Measurements from ENCODE around the gene TTC9B.

The TTC9B gene

DNA sequence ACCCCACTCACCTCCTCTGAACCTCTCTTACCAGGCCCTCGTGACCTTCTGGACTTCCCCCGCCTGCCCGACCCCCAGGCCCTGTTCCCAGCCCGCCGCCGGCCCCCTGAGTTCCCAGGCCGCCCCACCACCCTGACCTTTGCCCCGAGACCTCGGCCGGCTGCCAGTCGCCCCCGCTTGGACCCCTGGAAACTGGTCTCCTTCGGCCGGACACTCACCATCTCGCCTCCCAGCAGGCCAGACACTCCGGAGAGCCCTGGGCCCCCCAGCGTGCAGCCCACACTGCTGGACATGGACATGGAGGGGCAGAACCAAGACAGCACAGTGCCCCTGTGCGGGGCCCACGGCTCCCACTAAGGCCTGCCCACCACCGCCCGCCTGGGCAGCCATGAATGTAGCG, 3.2 kb downstream of the TTC9B start:
- Histone ChIP-seq H3K18ac (ENCODE audit: low read length) (no peak overlapping the region), H2BK120ac (ENCODE audit: insufficient read depth, low read length, poor library complexity) (no peak overlapping the region), H4K8ac (ENCODE audit: low read depth, low read length) (no peak overlapping the region), H3K36me3 (ENCODE audit: control insufficient read depth in 1 of 2, insufficient read depth in 2 of 2, low read length in 2 of 2) (no peaks in the 10 kb centered on the region), H3K79me2 (ENCODE audit: control insufficient read depth, insufficient read depth, low read length, poor library complexity) (no peaks in the 10 kb centered on the region), H3K4me1 (ENCODE audit: control insufficient read depth in 1 of 2, insufficient read depth in 2 of 2, low read length in 2 of 2) (peaks cover 2 to 3% of the 10 kb centered on the region in 2 experiments), H3K9ac (ENCODE audit: low read length) (no peak overlapping the region), H2BK5ac (ENCODE audit: low read depth, low read length, poor library complexity) (no peak overlapping the region), H3K27ac (ENCODE audit: low read depth, low read length) (no peak overlapping the region), H3K27me3 (ENCODE audit: insufficient read depth, low read length) (peaks cover 23% of the 10 kb centered on the region), H3K23ac (ENCODE audit: low read length) (no peak overlapping the region), H3K14ac (ENCODE audit: low read length) (no peak overlapping the region), H3K9me3 (ENCODE audit: insufficient read depth, low read depth, low read length) (peaks cover 1% of the 10 kb centered on the region), H2AFZ (ENCODE audit: insufficient read depth, low read length, poor library complexity) (no peak overlapping the region), H2BK12ac (ENCODE audit: low read length) (no peak overlapping the region), H2AK5ac (ENCODE audit: low read length) (no peak overlapping the region), H3K4ac (ENCODE audit: low read depth, low read length) (no peak overlapping the region), H3K79me1 (ENCODE audit: low read length) (no peaks in the 10 kb centered on the region), H3K4me2 (ENCODE audit: low read length) (no peak overlapping the region), H4K12ac (ENCODE audit: low read depth, low read length) (no peak overlapping the region), H3K4me3 (ENCODE audit: low read depth, low read length) (no peak overlapping the region), H4K91ac (ENCODE audit: low read depth, low read length) (no peak overlapping the region)
- no peak for DNase-seq
- no CpG with 5 or more reads among the region's 22 CpGs for WGBS (ENCODE audit: extremely low coverage, insufficient coverage, insufficient read length)

DNA sequence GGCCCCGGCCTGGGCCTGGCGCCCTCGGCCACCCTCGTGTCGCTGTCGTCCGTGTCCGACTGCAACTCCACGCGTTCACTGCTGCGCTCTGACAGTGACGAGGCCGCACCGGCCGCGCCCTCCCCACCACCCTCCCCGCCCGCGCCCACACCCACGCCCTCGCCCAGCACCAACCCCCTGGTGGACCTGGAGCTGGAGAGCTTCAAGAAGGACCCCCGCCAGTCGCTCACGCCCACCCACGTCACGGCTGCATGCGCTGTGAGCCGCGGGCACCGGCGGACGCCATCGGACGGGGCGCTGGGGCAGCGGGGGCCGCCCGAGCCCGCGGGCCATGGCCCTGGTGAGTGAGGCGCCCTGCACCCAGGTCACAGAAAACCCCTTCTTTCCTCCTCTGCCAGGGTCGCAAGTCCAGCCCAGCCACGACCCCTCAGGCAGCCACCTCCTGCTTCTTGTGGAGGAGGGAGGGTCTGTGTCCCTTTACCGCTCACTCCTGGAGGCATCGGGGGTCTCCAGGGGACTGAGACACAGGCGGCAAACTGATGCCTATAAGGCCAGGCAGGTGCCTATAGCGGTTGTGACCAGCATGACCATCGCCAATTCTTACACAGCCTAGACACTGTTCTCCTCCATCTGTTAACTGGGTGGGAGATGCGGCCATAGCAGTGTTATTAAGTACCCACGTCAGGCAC, 4.2 kb downstream of the TTC9B start:
- Histone ChIP-seq H3K4me3 (ENCODE audit: low read depth, low read length) (no peak overlapping the region), H4K91ac (ENCODE audit: low read depth, low read length) (no peak overlapping the region), H3K36me3 (ENCODE audit: control insufficient read depth in 1 of 2, insufficient read depth in 2 of 2, low read length in 2 of 2) (no peaks in the 10 kb centered on the region), H4K8ac (ENCODE audit: low read depth, low read length) (no peak overlapping the region), H3K9ac (ENCODE audit: low read length) (no peak overlapping the region), H3K9me3 (ENCODE audit: insufficient read depth, low read depth, low read length) (peaks cover 1% of the 10 kb centered on the region), H2AFZ (ENCODE audit: insufficient read depth, low read length, poor library complexity) (no peak overlapping the region), H3K18ac (ENCODE audit: low read length) (no peak overlapping the region), H3K14ac (ENCODE audit: low read length) (no peak overlapping the region), H2BK120ac (ENCODE audit: insufficient read depth, low read length, poor library complexity) (no peak overlapping the region), H3K4me2 (ENCODE audit: low read length) (no peak overlapping the region), H3K23ac (ENCODE audit: low read length) (no peak overlapping the region), H2AK5ac (ENCODE audit: low read length) (no peak overlapping the region), H3K79me2 (ENCODE audit: control insufficient read depth, insufficient read depth, low read length, poor library complexity) (no peaks in the 10 kb centered on the region), H3K79me1 (ENCODE audit: low read length) (no peaks in the 10 kb centered on the region), H3K27me3 (ENCODE audit: insufficient read depth, low read length) (peaks cover 23% of the 10 kb centered on the region), H3K4ac (ENCODE audit: low read depth, low read length) (no peak overlapping the region), H4K12ac (ENCODE audit: low read depth, low read length) (no peak overlapping the region), H3K27ac (ENCODE audit: low read depth, low read length) (no peak overlapping the region), H2BK5ac (ENCODE audit: low read depth, low read length, poor library complexity) (no peak overlapping the region), H2BK12ac (ENCODE audit: low read length) (no peak overlapping the region), H3K4me1 (ENCODE audit: control insufficient read depth in 1 of 2, insufficient read depth in 2 of 2, low read length in 2 of 2) (peaks cover 2 to 3% of the 10 kb centered on the region in 2 experiments)
- no peak for DNase-seq
- WGBS (ENCODE audit: extremely low coverage, insufficient coverage, insufficient read length), result no CpG with 5 or more reads among the region's 50 CpGs

DNA sequence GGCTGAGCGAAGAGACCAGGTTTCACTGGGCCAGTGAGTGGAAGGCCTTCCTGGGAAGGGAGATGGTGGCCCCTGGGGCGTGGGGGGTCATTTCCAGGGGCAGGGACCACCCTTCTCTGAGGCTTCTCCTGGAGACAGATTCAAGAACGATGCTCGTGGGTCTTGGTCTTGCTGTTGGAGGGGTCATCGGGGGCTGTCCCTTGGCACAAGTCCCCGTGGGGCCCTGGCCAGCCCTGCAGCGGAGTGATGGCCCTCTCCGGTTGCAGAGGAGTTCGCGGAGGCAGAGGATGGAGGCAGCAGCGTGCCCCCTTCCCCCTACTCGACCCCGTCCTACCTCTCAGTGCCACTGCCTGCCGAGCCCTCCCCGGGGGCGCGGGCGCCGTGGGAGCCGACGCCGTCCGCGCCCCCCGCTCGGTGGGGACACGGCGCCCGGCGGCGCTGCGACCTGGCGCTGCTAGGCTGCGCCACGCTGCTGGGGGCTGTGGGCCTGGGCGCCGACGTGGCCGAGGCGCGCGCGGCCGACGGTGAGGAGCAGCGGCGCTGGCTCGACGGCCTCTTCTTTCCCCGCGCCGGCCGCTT, 4.8 kb downstream of the TTC9B start:
- H3K4me2 ChIP-seq (ENCODE audit: low read length), result no peak overlapping the region
- no peak overlapping the region for H3K4me3 ChIP-seq (ENCODE audit: low read depth, low read length)
- H3K36me3 ChIP-seq (ENCODE audit: control insufficient read depth in 1 of 2, insufficient read depth in 2 of 2, low read length in 2 of 2), result no peaks in the 10 kb centered on the region
- H3K4me1 ChIP-seq (ENCODE audit: control insufficient read depth in 1 of 2, insufficient read depth in 2 of 2, low read length in 2 of 2), result peaks cover 2 to 3% of the 10 kb centered on the region in 2 experiments
- H2BK12ac ChIP-seq (ENCODE audit: low read length), result no peak overlapping the region
- no peak overlapping the region for H2BK5ac ChIP-seq (ENCODE audit: low read depth, low read length, poor library complexity)
- H4K12ac ChIP-seq (ENCODE audit: low read depth, low read length), result no peak overlapping the region
- peaks cover 20% of the 10 kb centered on the region for H3K27me3 ChIP-seq (ENCODE audit: insufficient read depth, low read length)
- no peak overlapping the region for H3K14ac ChIP-seq (ENCODE audit: low read length)
- no peak overlapping the region for H3K27ac ChIP-seq (ENCODE audit: low read depth, low read length)
- no peak overlapping the region for H3K4ac ChIP-seq (ENCODE audit: low read depth, low read length)
- H4K8ac ChIP-seq (ENCODE audit: low read depth, low read length), result no peak overlapping the region
- DNase-seq, result no peak
- H2AK5ac ChIP-seq (ENCODE audit: low read length), result no peak overlapping the region
- no peak overlapping the region for H2AFZ ChIP-seq (ENCODE audit: insufficient read depth, low read length, poor library complexity)
- no peaks in the 10 kb centered on the region for H3K79me2 ChIP-seq (ENCODE audit: control insufficient read depth, insufficient read depth, low read length, poor library complexity)
- H3K9me3 ChIP-seq (ENCODE audit: insufficient read depth, low read depth, low read length), result peaks cover 1% of the 10 kb centered on the region
- no peak overlapping the region for H2BK120ac ChIP-seq (ENCODE audit: insufficient read depth, low read length, poor library complexity)
- no peaks in the 10 kb centered on the region for H3K79me1 ChIP-seq (ENCODE audit: low read length)
- no peak overlapping the region for H4K91ac ChIP-seq (ENCODE audit: low read depth, low read length)
- no peak overlapping the region for H3K9ac ChIP-seq (ENCODE audit: low read length)
- no peak overlapping the region for H3K18ac ChIP-seq (ENCODE audit: low read length)
- H3K23ac ChIP-seq (ENCODE audit: low read length), result no peak overlapping the region
- no CpG with 5 or more reads among the region's 53 CpGs for WGBS (ENCODE audit: extremely low coverage, insufficient coverage, insufficient read length)

DNA sequence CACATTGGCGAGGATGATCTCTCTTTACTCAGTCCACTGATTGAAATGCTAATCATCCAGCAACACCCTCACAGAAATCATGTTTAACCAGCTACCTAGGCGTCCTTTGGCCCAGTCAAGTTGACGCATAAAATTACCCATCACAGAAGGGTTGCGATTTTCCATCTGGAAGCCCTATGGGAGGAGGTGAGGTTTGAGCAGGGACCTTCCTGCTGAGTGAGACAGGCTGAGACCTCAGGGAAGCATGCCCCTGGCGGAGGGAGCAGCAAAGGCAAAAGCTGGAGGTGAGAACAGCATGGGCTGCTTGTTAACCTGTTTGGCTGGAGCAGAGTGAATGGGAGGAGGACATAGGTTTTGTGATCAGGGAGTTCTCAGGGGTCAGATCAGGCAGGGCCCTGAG, 7.3 kb downstream of the TTC9B start:
- Histone ChIP-seq H3K4me2 (ENCODE audit: low read length) (no peak overlapping the region), H2AK5ac (ENCODE audit: low read length) (no peak overlapping the region), H2BK12ac (ENCODE audit: low read length) (no peak overlapping the region), H3K36me3 (ENCODE audit: control insufficient read depth in 1 of 2, insufficient read depth in 2 of 2, low read length in 2 of 2) (peaks cover 0 to 2% of the 10 kb centered on the region in 2 experiments), H3K4ac (ENCODE audit: low read depth, low read length) (no peak overlapping the region), H3K23ac (ENCODE audit: low read length) (no peak overlapping the region), H3K4me3 (ENCODE audit: low read depth, low read length) (no peak overlapping the region), H4K8ac (ENCODE audit: low read depth, low read length) (no peak overlapping the region), H3K27me3 (ENCODE audit: insufficient read depth, low read length) (no peaks in the 10 kb centered on the region), H2BK120ac (ENCODE audit: insufficient read depth, low read length, poor library complexity) (no peak overlapping the region), H3K9ac (ENCODE audit: low read length) (no peak overlapping the region), H3K27ac (ENCODE audit: low read depth, low read length) (no peak overlapping the region), H3K14ac (ENCODE audit: low read length) (no peak overlapping the region), H2AFZ (ENCODE audit: insufficient read depth, low read length, poor library complexity) (no peak overlapping the region), H3K79me2 (ENCODE audit: control insufficient read depth, insufficient read depth, low read length, poor library complexity) (no peaks in the 10 kb centered on the region), H3K79me1 (ENCODE audit: low read length) (no peaks in the 10 kb centered on the region), H3K4me1 (ENCODE audit: control insufficient read depth in 1 of 2, insufficient read depth in 2 of 2, low read length in 2 of 2) (no peaks in the 10 kb centered on the region), H3K18ac (ENCODE audit: low read length) (no peak overlapping the region), H4K12ac (ENCODE audit: low read depth, low read length) (no peak overlapping the region), H2BK5ac (ENCODE audit: low read depth, low read length, poor library complexity) (no peak overlapping the region), H3K9me3 (ENCODE audit: insufficient read depth, low read depth, low read length) (peaks cover under 1% of the 10 kb centered on the region), H4K91ac (ENCODE audit: low read depth, low read length) (no peak overlapping the region)
- DNase-seq, result no peak
- WGBS (ENCODE audit: extremely low coverage, insufficient coverage, insufficient read length), result no CpG with 5 or more reads among the region's 5 CpGs
